Measurements from ENCODE around the gene SLC27A5. TPM values are rescaled to one million over a fixed set of nuclear protein-coding genes. Genes with fewer than 3 reads are reported as not detected.
"Not testable (repeated sequence)": the region's sequence is repeated elsewhere in the genome, so short reads cannot be mapped to it uniquely, and the experiment has no call there.

The SLC27A5 gene
- total and polyA plus RNA-seq, 2 experiments from 2014 or later, result 3.6 to 5.1 TPM

GRCh38 chr19:58513694-58514563, 2.1 kb upstream of the SLC27A5 start:
- Histone ChIP-seq H3K9ac (peak overlapping the region; percentile 38), H3K4me2 (ENCODE audit: unreplicated experiment) (no peak overlapping the region), H3K9me3 (ENCODE audit: low read depth) (no peaks in the 10 kb centered on the region), H3K27me3 (replicated peaks; ENCODE audit: insufficient read depth) (no peaks in the 10 kb centered on the region), H2AFZ (no peak overlapping the region), H3K79me2 (ENCODE audit: insufficient read depth) (peaks cover 45% of the 10 kb centered on the region), H3K36me3 (ENCODE audit: low read depth) (peaks cover 5% of the 10 kb centered on the region; the same call in 1 of the 2 replicates), H3K9me2 (ENCODE audit: insufficient read depth) (no peaks in the 10 kb centered on the region), H3K4me3 (no peak overlapping the region; the same call in 1 of the 2 replicates), H3K4me1 (ENCODE audit: insufficient read depth) (peaks cover 7% of the 10 kb centered on the region), H4K20me1 (ENCODE audit: insufficient read depth) (no peaks in the 10 kb centered on the region), H3K27ac (no peak overlapping the region), H3F3A (ENCODE audit: insufficient read depth) (peaks cover 10% of the 10 kb centered on the region; the same call in 1 of the 2 replicates)
- TF ChIP-seq EZH2phosphoT487 (IDR thresholded peaks at IDR 0.05; ENCODE audit: insufficient read depth, low read depth) (no peak), EZH2 (IDR thresholded peaks at IDR 0.05; ENCODE audit: insufficient read depth, poor library complexity, severe bottlenecking) (no peak)
- WGBS, 2 experiments (ENCODE audit: low coverage in 1 of 2, low lambda C conversion rate in 2 of 2, missing lambda C conversion rate in 2 of 2), result 35 to 41% methylated on average over 56 to 66 of the region's 66 CpGs
- peak; percentile 85 for DNase-seq
- in situ Hi-C loops (cut with MboI), result no loop called here

GRCh38 chr19:58513213-58513693, 1.5 kb upstream of the SLC27A5 start:
- Histone ChIP-seq H3K4me2 (ENCODE audit: unreplicated experiment) (no peak overlapping the region), H2AFZ (no peak overlapping the region), H3K36me3 (ENCODE audit: low read depth) (peaks cover 5% of the 10 kb centered on the region; the same call in 1 of the 2 replicates), H3K79me2 (ENCODE audit: insufficient read depth) (peaks cover 39% of the 10 kb centered on the region), H4K20me1 (ENCODE audit: insufficient read depth) (no peaks in the 10 kb centered on the region), H3K4me3 (no peak overlapping the region), H3K27me3 (replicated peaks; ENCODE audit: insufficient read depth) (no peaks in the 10 kb centered on the region), H3F3A (ENCODE audit: insufficient read depth) (0 out of 2 replicates have a peak, but pooled peaks cover 3% of the 10 kb centered on the region), H3K9ac (peak overlapping the region; percentile 32; the same call in 1 of the 2 replicates), H3K27ac (no peak overlapping the region), H3K4me1 (ENCODE audit: insufficient read depth) (peaks cover 4% of the 10 kb centered on the region), H3K9me3 (ENCODE audit: low read depth) (no peaks in the 10 kb centered on the region), H3K9me2 (ENCODE audit: insufficient read depth) (no peaks in the 10 kb centered on the region)
- in situ Hi-C loops (cut with MboI), result no loop called here
- DNase-seq, result no peak
- WGBS, 2 experiments (ENCODE audit: low coverage in 1 of 2, low lambda C conversion rate in 2 of 2, missing lambda C conversion rate in 2 of 2), result 77 to 81% methylated on average over 10 of the region's 10 CpGs
- TF ChIP-seq EZH2 (IDR thresholded peaks at IDR 0.05; ENCODE audit: insufficient read depth, poor library complexity, severe bottlenecking) (no peak), EZH2phosphoT487 (IDR thresholded peaks at IDR 0.05; ENCODE audit: insufficient read depth, low read depth) (no peak)

- Histone ChIP-seq H3K4me2 (ENCODE audit: unreplicated experiment) (no peak overlapping the region), H3K9me3 (ENCODE audit: low read depth) (no peaks in the 10 kb centered on the region), H3K9ac (no peak overlapping the region), H3K79me2 (ENCODE audit: insufficient read depth) (peaks cover 10% of the 10 kb centered on the region), H3K9me2 (ENCODE audit: insufficient read depth) (no peaks in the 10 kb centered on the region), H4K20me1 (ENCODE audit: insufficient read depth) (no peaks in the 10 kb centered on the region), H3K4me3 (no peak overlapping the region), H3K27me3 (replicated peaks; ENCODE audit: insufficient read depth) (no peaks in the 10 kb centered on the region), H2AFZ (no peak overlapping the region), H3K27ac (no peak overlapping the region), H3K4me1 (ENCODE audit: insufficient read depth) (no peaks in the 10 kb centered on the region), H3F3A (ENCODE audit: insufficient read depth) (no peaks in the 10 kb centered on the region), H3K36me3 (ENCODE audit: low read depth) (no peaks in the 10 kb centered on the region)
- in situ Hi-C loops (cut with MboI), result no loop called here
- TF ChIP-seq EZH2 (IDR thresholded peaks at IDR 0.05; ENCODE audit: insufficient read depth, poor library complexity, severe bottlenecking) (no peak), EZH2phosphoT487 (IDR thresholded peaks at IDR 0.05; ENCODE audit: insufficient read depth, low read depth) (no peak)
- no peak for DNase-seq
- WGBS, 2 experiments (ENCODE audit: low coverage in 1 of 2, low lambda C conversion rate in 2 of 2, missing lambda C conversion rate in 2 of 2), result 84 to 86% methylated on average over 8 of the region's 8 CpGs
Measured at GRCh38 chr19:58510084-58510862, 1.5 kb downstream of the SLC27A5 start.

GRCh38 chr19:58509731-58510083, 2.1 kb downstream of the SLC27A5 start:
- in situ Hi-C loops (cut with MboI), result no loop called here
- H3K27me3 ChIP-seq (replicated peaks; ENCODE audit: insufficient read depth), result no peaks in the 10 kb centered on the region
- WGBS, 2 experiments (ENCODE audit: low coverage in 1 of 2, low lambda C conversion rate in 2 of 2, missing lambda C conversion rate in 2 of 2), result 85% methylated on average over 11 of the region's 11 CpGs

GRCh38 chr19:58507602-58508223, 4.1 kb downstream of the SLC27A5 start:
- DNase-seq; H3K9me2 ChIP-seq (ENCODE audit: insufficient read depth); H3K9ac ChIP-seq; H3K4me3 ChIP-seq; H3K4me1 ChIP-seq (ENCODE audit: insufficient read depth); H3K79me2 ChIP-seq (ENCODE audit: insufficient read depth); H3K4me2 ChIP-seq (ENCODE audit: unreplicated experiment); H3K36me3 ChIP-seq (ENCODE audit: low read depth); H3K9me3 ChIP-seq (ENCODE audit: low read depth); H3F3A ChIP-seq (ENCODE audit: insufficient read depth); H2AFZ ChIP-seq; H3K27ac ChIP-seq; in situ Hi-C loops (cut with MboI); H4K20me1 ChIP-seq (ENCODE audit: insufficient read depth); H3K27me3 ChIP-seq (replicated peaks; ENCODE audit: insufficient read depth): not testable (repeated sequence)
- WGBS, 2 experiments (ENCODE audit: low coverage in 1 of 2, low lambda C conversion rate in 2 of 2, missing lambda C conversion rate in 2 of 2), result 69 to 72% methylated on average over 8 of the region's 8 CpGs

More at GRCh38 chr19:58509731-58510083, 2.1 kb downstream of the SLC27A5 start:
- Histone ChIP-seq H3K4me2 (ENCODE audit: unreplicated experiment) (no peak overlapping the region), H2AFZ (no peak overlapping the region), H3F3A (ENCODE audit: insufficient read depth) (no peaks in the 10 kb centered on the region), H3K4me1 (ENCODE audit: insufficient read depth) (no peaks in the 10 kb centered on the region), H3K4me3 (no peak overlapping the region), H3K36me3 (ENCODE audit: low read depth) (no peaks in the 10 kb centered on the region), H3K27ac (no peak overlapping the region), H3K9me2 (ENCODE audit: insufficient read depth) (no peaks in the 10 kb centered on the region), H3K9ac (no peak overlapping the region), H3K79me2 (ENCODE audit: insufficient read depth) (peaks cover 4% of the 10 kb centered on the region), H3K9me3 (ENCODE audit: low read depth) (no peaks in the 10 kb centered on the region), H4K20me1 (ENCODE audit: insufficient read depth) (no peaks in the 10 kb centered on the region)
- TF ChIP-seq EZH2 (IDR thresholded peaks at IDR 0.05; ENCODE audit: insufficient read depth, poor library complexity, severe bottlenecking), result no peak
- TF ChIP-seq EZH2phosphoT487 (IDR thresholded peaks at IDR 0.05; ENCODE audit: insufficient read depth, low read depth), result no peak
- DNase-seq, result no peak

Measured in GM23248 (cell line).